Right lung (tissue), 5 donors: ENCODE results near the gene CHMP6. TPM values are rescaled to one million over a fixed set of nuclear protein-coding genes. Genes with fewer than 3 reads are reported as not detected.

Source experiments
- DNase-seq, 2 donors: peaks; one replicate each; pipeline ENCODE4 v3.0.0-alpha.2; 2013
- polyA plus RNA-seq, 5 donors: library from polyadenylated mRNA; unstranded; fragments of 120-200 nt; gene quantifications; one replicate each; pipeline versions ENCODE4 v1.2.1 to v1.2.3, GENCODE V29; 2013; ENCODE audit warnings: inconsistent platforms in 1 of 5, low replicate concordance in 1 of 5; ENCODE audit not compliant: insufficient read length in 5 of 5, insufficient read depth in 1 of 5

Gene CHMP6
- polyA plus RNA-seq, 5 donors = 24.2 to 30.9 (median 27.6) TPM

- no peak for DNase-seq
Observed at GRCh38 chr17:80955078-80955477, 36.6 kb upstream of the CHMP6 start.

DNA sequence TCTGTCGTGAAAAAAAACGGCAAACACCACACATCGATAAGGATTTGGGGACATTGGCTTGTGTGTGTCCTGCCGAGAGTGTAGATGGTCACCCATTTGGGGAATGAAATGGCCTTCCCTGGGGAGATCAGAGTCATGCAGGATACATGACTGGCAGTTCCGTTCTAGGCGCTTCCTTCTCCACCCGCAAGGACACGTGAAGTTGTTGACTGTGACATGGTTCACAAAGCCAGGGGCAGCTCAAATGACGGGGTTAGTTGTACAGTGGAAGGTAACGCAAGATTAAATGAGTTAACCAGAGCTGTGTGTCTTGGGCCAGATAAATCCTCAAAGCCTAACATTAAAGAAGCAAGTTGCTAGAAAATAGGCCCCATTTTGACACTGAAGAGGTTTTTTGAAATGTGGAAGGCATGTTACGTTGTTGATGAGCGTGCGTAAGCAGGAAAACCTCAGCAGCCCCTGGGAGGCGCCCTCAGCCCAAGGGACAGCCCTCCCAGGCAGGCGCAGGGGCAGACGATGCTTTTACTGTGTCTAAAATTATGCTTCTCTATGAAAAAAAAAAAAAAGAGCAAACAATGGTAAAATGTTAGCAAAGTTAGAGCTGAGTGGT, 35.9 kb upstream of the CHMP6 start:
- no peak for DNase-seq

DNA sequence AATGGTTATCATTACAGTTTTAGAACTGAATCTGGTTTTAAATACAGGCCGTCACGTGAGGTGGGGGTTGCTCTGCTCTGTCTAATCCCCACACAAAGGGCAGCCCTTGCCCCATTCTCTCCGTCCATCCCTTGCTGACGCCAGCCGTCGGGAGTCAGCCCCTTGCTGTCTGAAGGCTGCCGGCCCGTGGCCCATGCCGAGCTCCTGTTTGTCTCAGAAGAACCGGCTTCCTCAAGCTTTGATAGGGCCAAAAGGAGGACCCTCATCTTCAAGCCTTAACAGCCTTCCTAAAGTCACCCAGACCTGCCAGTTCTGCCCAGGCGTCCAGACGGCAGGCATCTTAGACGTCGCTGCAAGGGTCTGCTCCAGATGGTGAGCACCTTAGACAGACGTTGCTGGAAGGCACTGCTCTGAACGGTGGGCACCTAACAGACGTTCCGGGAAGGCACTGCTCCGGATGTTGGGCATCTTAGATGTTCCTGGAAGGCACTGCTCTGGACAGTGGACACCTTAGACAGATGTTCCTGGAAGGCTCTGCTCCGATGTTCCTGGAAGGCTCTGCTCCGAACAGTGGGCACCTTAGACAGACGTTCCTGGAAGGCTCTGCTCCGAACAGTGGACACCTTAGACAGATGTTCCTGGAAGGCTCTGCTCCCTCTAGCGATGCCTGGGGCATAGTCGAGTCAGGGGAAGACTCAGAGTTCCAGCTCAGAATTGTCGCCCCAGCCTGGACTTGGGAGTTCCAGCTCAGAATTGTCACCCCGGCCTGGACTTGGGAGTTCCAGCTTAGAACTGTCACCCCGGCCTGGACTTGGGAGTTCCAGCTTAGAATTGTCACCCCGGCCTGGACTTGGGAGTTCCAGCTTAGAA, 35.1 kb upstream of the CHMP6 start:
- DNase-seq = no peak

DNA sequence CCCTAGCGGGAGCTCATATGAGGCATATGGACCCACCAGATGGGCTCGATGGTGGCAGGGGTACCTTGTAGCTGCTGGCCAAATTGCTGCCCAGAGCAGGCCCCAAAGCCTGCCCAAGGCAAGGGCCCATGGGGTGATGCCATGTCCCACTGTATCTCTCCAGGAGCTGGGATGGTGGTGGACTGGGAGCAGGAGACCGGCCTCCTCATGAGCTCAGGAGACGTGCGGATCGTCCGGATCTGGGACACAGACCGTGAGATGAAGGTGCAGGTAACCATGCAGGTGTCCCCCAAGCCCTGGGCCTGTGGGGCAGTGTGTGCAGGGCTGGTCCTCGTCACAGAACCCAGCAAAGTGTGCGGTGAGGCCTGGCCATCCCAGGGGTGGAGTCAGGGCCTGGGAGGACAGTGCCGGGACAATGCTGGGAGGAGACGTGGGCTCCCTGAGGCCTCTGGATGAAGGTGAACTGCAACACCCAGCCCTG, 34.1 kb upstream of the CHMP6 start:
- no peak for DNase-seq

- peak; percentile 85 to 86 for DNase-seq
Observed at GRCh38 chr17:80959330-80960036, 32.2 kb upstream of the CHMP6 start.

DNA sequence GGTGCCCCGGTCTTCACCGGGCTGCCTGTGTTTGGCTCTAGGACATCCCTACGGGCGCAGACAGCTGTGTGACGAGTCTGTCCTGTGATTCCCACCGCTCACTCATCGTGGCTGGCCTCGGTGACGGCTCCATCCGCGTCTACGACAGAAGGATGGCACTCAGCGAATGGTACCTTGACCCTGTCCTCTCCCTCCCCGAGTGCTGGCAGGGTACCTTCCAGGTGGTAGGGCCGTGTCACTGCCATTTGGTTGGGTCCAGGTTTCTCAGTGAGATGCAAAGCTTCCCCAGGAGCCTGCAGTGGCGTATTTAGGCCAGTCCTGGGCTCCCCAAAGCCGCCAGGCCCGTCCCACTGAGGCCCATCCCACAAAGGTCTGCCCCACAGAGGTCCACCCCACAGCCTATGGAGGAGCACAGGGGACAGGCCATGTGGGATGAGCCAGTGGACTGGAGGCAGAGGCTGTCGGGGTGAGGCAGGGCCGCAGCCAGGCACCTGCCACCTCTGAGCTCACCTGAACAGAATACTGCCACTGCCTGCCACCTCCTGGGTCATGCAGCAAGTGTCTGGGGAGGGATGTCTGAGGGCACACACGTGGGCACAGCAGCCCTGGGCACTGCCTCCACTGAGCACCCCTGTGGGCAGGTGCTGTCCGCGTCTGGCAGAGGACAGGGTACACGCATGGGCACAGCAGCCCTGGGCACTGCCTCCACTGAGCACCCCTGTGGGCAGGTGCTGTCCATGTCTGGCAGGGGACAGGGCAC, 31.4 kb upstream of the CHMP6 start:
- DNase-seq = no peak

DNA sequence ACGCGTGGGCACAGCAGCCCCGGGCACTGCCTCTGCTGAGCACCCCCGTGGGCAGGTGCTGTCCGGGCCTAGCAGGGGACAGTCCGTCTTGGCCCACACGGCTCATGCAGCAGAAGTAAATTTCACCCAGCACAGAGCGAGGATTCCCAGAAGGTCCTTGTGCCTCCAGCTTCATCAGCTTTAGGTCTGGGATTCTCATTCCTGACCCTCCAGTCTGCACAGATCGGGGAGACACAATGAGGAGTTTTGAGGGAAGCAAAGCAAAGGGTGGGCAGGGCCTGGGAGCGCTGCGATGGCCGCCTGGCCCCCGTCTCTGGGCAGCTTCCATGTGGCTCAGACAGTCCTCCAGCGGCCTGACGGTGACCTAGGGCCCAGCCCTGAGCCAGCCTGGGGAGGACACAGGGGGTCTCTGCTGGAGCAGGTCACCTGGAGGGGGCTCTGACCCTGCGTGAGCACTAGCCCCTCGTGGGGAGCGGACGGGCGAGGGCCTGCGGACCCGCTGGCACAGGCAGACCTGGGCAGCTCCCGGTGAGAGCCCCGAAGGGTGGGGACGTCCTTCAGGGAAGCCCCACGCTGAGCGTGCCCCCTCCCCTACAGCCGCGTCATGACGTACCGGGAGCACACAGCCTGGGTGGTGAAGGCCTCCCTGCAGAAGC, 30.7 kb upstream of the CHMP6 start:
- no peak for DNase-seq

GRCh38 chr17:80961541-80962330, 29.9 kb upstream of the CHMP6 start:
- DNase-seq = no peak

GRCh38 chr17:80962356-80963329, 29.0 kb upstream of the CHMP6 start:
- no peak for DNase-seq

- DNase-seq = no peak
Observed at GRCh38 chr17:80963812-80964543, 27.7 kb upstream of the CHMP6 start.

GRCh38 chr17:80964544-80964856, 27.1 kb upstream of the CHMP6 start:
- DNase-seq = no peak

- no peak for DNase-seq
Observed at GRCh38 chr17:80964859-80965580, 26.6 kb upstream of the CHMP6 start.

GRCh38 chr17:80965606-80966005, 26.0 kb upstream of the CHMP6 start:
- no peak for DNase-seq

- no peak for DNase-seq
Observed at GRCh38 chr17:80967404-80967872, 24.2 kb upstream of the CHMP6 start.

DNA sequence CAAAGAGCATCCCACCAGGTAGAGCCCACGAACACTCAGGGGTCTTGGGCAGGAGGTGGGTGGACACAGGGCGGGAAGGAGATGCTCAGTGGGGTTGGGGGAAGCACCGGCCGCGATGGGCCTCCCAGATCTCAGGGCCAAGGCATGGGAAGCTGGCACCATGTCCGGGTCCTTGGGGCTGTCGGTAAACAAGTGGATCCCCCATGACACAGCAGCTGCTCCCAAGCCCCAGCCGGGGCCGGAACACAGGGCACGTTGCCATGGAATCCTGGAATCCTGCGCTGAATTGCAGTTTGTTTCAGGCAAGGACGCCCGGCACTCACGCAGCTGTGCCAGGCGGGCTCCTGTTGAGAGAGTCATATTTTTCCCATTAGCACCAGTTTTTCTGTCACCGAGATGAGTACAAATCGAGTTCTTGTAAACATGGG, 23.0 kb upstream of the CHMP6 start:
- DNase-seq = no peak

GRCh38 chr17:80969030-80969673, 22.5 kb upstream of the CHMP6 start:
- no peak for DNase-seq

DNA sequence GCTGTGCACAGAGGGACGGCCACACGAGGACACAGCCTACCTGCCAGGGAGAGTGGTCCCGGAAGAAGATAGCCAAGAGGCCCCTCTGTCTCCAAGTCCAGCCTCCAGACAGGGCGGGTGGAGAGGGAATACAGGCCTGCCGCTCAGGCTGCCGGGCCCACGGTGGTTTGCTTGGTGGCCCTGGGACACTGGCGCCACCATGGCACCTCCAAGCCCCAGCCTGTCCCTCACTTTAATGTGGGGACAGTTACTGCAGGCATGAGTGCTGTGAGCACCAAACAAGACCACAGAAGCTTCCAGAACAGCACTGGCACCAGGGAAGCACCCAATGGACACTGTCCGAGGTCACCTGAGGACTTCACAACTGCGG, 22.0 kb upstream of the CHMP6 start:
- no peak for DNase-seq
